HG02571 (cell line): ENCODE measurements around the gene TRIP13.
"Not testable (repeated sequence)": the region's sequence is repeated elsewhere in the genome, so short reads cannot be mapped to it uniquely, and the experiment has no call there.

ENCODE experiments used
- ATAC-seq: cut with Tn5 transposase; IDR thresholded peaks from one replicate; pipeline ENCODE4 v1.9.1; 2021; ENCODE audit warnings: mild to moderate bottlenecking, moderate library complexity; ENCODE audit not compliant: unreplicated experiment

Gene TRIP13

GRCh38 chr5:892394-893136 lies at the start of gene TRIP13, which contains the start of gene BRD9:
TRIP13 (plus strand) TSS chr5:892884; CDS start chr5:892999, 115 bp downstream.
BRD9 (minus strand) TSS chr5:892801; CDS start chr5:892657, 144 bp downstream.
- peak; percentile 96 for ATAC-seq

- ATAC-seq = not testable (repeated sequence)
Measured at GRCh38 chr5:843371-843770, 49.3 kb upstream of the TRIP13 start.

- not testable (repeated sequence) for ATAC-seq
Measured at GRCh38 chr5:843926-844325, 48.8 kb upstream of the TRIP13 start.

- ATAC-seq = not testable (repeated sequence)
Measured at GRCh38 chr5:844426-844825, 48.3 kb upstream of the TRIP13 start.

- not testable (repeated sequence) for ATAC-seq
Measured at GRCh38 chr5:845031-845675, 47.5 kb upstream of the TRIP13 start.

GRCh38 chr5:845676-846601 lies 46.7 kb upstream of the TRIP13 start:
- ATAC-seq = not testable (repeated sequence)

GRCh38 chr5:846602-847091 lies 46.0 kb upstream of the TRIP13 start:
- not testable (repeated sequence) for ATAC-seq

GRCh38 chr5:847212-847611 lies 45.5 kb upstream of the TRIP13 start:
- not testable (repeated sequence) for ATAC-seq

- ATAC-seq = not testable (repeated sequence)
Measured at GRCh38 chr5:847736-848135, 44.9 kb upstream of the TRIP13 start.

- ATAC-seq = no peak
Measured at GRCh38 chr5:848671-849111, 44.0 kb upstream of the TRIP13 start.

- no peak for ATAC-seq
Measured at GRCh38 chr5:849651-850301, 42.9 kb upstream of the TRIP13 start.

- no peak for ATAC-seq
Measured at GRCh38 chr5:850511-851006, 42.1 kb upstream of the TRIP13 start, which contains the start of gene ZDHHC11. ZDHHC11 (minus strand) TSS chr5:850986; CDS start chr5:850602, 384 bp downstream.

- no peak for ATAC-seq
Measured at GRCh38 chr5:851076-851475, 41.6 kb upstream of the TRIP13 start.

- ATAC-seq = no peak
Measured at GRCh38 chr5:851553-851952, 41.1 kb upstream of the TRIP13 start.

- no peak for ATAC-seq
Measured at GRCh38 chr5:852018-852417, 40.7 kb upstream of the TRIP13 start.

- ATAC-seq = no peak
Measured at GRCh38 chr5:852431-853401, 40.0 kb upstream of the TRIP13 start.

- not testable (repeated sequence) for ATAC-seq
Measured at GRCh38 chr5:853416-854090, 39.1 kb upstream of the TRIP13 start.

GRCh38 chr5:854217-854616 lies 38.5 kb upstream of the TRIP13 start:
- ATAC-seq = no peak
